ENCODE results near the gene RFTN1.

RFTN1 gene

GRCh38 chr3:16373341-16373946, 140.1 kb downstream of the RFTN1 start:
- DNase-seq (ENCODE audit: extremely low spot score, insufficient read length, low read depth) (no peak), FAIRE-seq (peak; percentile 47)

- DNase-seq (ENCODE audit: extremely low spot score, insufficient read length, low read depth) (no peak), FAIRE-seq (peak; percentile 88)
Observed at GRCh38 chr3:16372362-16373292, 140.9 kb downstream of the RFTN1 start.

GRCh38 chr3:16370872-16371740, 142.4 kb downstream of the RFTN1 start:
- DNase-seq (ENCODE audit: extremely low spot score, insufficient read length, low read depth) (no peak), FAIRE-seq (peak; percentile 71)

- FAIRE-seq, result no peak
- no peak for DNase-seq (ENCODE audit: extremely low spot score, insufficient read length, low read depth)
Observed at GRCh38 chr3:16370503-16370871, 143.0 kb downstream of the RFTN1 start.

- DNase-seq (ENCODE audit: extremely low spot score, insufficient read length, low read depth), result no peak
Observed at GRCh38 chr3:16369885-16370284, 143.6 kb downstream of the RFTN1 start.

GRCh38 chr3:16369276-16369675, 144.2 kb downstream of the RFTN1 start:
- FAIRE-seq (no peak), DNase-seq (ENCODE audit: extremely low spot score, insufficient read length, low read depth) (no peak)

More at GRCh38 chr3:16369885-16370284, 143.6 kb downstream of the RFTN1 start:
- FAIRE-seq, result no peak

- FAIRE-seq (no peak), DNase-seq (ENCODE audit: extremely low spot score, insufficient read length, low read depth) (no peak)
Observed at GRCh38 chr3:16366581-16366980, 146.9 kb downstream of the RFTN1 start.

- no peak for DNase-seq (ENCODE audit: extremely low spot score, insufficient read length, low read depth)
- no peak for FAIRE-seq
Observed at GRCh38 chr3:16365491-16366128, 147.9 kb downstream of the RFTN1 start.

- DNase-seq (ENCODE audit: extremely low spot score, insufficient read length, low read depth), result no peak
- FAIRE-seq, result no peak
Observed at GRCh38 chr3:16364963-16365362, 148.5 kb downstream of the RFTN1 start.

GRCh38 chr3:16364323-16364722, 149.2 kb downstream of the RFTN1 start:
- FAIRE-seq (no peak), DNase-seq (ENCODE audit: extremely low spot score, insufficient read length, low read depth) (no peak)

- no peak for FAIRE-seq
- DNase-seq (ENCODE audit: extremely low spot score, insufficient read length, low read depth), result no peak
Observed at GRCh38 chr3:16363636-16364035, 149.9 kb downstream of the RFTN1 start.

GRCh38 chr3:16362770-16363169, 150.7 kb downstream of the RFTN1 start:
- no peak for FAIRE-seq
- no peak for DNase-seq (ENCODE audit: extremely low spot score, insufficient read length, low read depth)

GRCh38 chr3:16361087-16361486, 152.4 kb downstream of the RFTN1 start:
- FAIRE-seq, result no peak
- DNase-seq (ENCODE audit: extremely low spot score, insufficient read length, low read depth), result no peak

- peak; percentile 62 for FAIRE-seq
- no peak for DNase-seq (ENCODE audit: extremely low spot score, insufficient read length, low read depth)
Observed at GRCh38 chr3:16359331-16359730, 154.2 kb downstream of the RFTN1 start.

GRCh38 chr3:16358336-16358735, 155.2 kb downstream of the RFTN1 start:
- DNase-seq (ENCODE audit: extremely low spot score, insufficient read length, low read depth) (no peak), FAIRE-seq (no peak)

- DNase-seq (ENCODE audit: extremely low spot score, insufficient read length, low read depth) (no peak), FAIRE-seq (no peak)
Observed at GRCh38 chr3:16357186-16358121, 156.0 kb downstream of the RFTN1 start.

GRCh38 chr3:16355828-16356227, 157.7 kb downstream of the RFTN1 start:
- no peak for FAIRE-seq
- no peak for DNase-seq (ENCODE audit: extremely low spot score, insufficient read length, low read depth)

GRCh38 chr3:16354291-16354690, 159.2 kb downstream of the RFTN1 start:
- DNase-seq (ENCODE audit: extremely low spot score, insufficient read length, low read depth), result no peak
- FAIRE-seq, result no peak

GRCh38 chr3:16352428-16352827, 161.1 kb downstream of the RFTN1 start:
- FAIRE-seq, result no peak
- no peak for DNase-seq (ENCODE audit: extremely low spot score, insufficient read length, low read depth)

Measured in GM18507 (cell line).